T-helper 2 cell (primary cell): ENCODE results near the gene CAPN5.

Experiments used
- DNase-seq, 5 experiments: peaks; one replicate each; pipeline versions ENCODE4 v3.0.0 to v3.0.0-alpha.2; 2012 to 2022

The CAPN5 gene

GRCh38 chr11:77153276-77154185 lies 86.8 kb downstream of the CAPN5 start:
- DNase-seq: no peak

DNA sequence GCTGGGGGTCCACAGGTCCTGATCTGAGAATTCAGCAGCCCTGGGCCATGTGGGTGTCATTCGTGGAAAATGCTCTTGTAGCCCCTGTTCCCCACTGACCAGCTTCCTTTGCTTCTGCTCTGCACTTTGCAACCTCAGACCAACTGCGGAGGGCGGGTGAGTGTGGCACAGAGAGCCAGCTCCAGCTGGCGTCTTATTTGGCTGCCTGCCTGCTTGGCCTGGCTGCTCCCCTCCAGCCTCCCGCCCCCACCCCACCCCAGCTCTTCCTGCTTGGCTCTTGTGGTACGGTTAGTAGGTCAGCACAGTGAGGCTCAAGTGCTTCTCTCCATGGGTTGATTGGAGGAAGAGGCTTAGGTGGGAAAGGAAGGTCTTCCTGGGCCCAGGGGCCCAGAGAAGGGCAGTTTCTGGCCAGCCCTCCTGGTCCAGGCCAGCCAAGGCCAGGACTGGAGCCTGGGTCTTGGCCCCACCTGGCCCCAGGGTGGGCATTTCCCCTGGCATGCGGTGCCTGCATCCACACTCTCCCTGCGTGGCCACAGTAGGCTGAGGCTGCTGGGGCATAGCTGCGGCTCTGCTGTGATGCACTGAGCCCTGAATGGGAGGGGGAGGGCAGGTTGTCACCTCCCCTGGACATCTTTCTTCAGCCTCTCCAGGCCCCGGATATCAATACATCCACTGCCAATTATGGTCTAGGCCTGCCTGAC lies 87.8 kb downstream of the CAPN5 start:
- DNase-seq: no peak

GRCh38 chr11:77155082-77155475 lies 88.3 kb downstream of the CAPN5 start:
- no peak for DNase-seq

GRCh38 chr11:77155556-77156130 lies 88.9 kb downstream of the CAPN5 start:
- no peak for DNase-seq

GRCh38 chr11:77156396-77157195 lies 89.8 kb downstream of the CAPN5 start:
- no peak for DNase-seq

- no peak for DNase-seq
Measured at GRCh38 chr11:77158041-77158695, 91.4 kb downstream of the CAPN5 start.

GRCh38 chr11:77159219-77159936 lies 92.6 kb downstream of the CAPN5 start:
- DNase-seq: no peak

DNA sequence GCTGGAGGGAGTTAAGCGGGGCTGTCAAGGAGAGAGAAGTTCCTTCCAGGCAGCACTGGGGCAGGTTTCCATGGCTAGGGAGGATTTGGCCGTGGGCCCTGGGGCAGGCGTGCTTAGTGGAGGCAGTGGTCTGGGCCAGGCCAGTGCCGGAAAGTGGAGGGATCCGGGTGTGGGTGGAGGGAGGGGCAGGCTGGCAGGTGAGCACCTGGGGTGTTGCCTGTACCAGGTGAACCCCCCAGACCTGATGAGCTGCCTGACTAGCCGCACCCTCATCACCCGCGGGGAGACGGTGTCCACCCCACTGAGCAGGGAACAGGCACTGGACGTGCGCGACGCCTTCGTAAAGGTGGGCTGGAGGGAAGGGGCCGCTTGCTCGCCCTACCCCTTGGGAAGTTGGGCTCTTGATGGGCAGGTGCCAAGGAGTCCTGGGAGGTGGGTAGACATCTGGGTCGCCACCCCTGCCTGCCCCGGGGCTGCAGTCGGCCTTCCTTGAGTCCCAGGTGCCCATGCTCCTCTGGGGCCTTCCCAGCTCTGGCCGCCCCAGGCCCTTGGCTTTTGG lies 93.2 kb downstream of the CAPN5 start:
- DNase-seq: no peak

- DNase-seq: no peak
Measured at GRCh38 chr11:77163271-77163670, 96.5 kb downstream of the CAPN5 start.

DNA sequence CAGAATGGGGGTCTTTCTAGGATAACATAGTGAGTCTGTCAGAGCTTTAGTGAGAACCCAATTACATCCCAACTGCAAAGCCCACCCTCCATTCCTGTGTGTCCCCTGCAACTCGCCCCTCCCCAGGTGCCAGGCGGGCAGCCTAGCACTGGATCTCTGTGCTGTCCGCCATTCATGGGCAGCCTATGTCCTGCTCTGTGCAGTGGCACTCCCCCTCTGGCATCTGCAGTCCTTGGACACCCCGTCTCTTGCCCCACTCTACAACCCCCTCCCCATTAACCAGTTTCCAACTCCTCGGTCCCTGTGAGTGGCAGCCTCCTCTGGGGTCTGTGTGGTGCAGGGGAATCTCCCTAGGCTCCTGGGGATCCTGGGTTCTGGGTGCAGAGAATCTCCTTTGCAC lies 98.3 kb downstream of the CAPN5 start:
- DNase-seq: no peak

DNA sequence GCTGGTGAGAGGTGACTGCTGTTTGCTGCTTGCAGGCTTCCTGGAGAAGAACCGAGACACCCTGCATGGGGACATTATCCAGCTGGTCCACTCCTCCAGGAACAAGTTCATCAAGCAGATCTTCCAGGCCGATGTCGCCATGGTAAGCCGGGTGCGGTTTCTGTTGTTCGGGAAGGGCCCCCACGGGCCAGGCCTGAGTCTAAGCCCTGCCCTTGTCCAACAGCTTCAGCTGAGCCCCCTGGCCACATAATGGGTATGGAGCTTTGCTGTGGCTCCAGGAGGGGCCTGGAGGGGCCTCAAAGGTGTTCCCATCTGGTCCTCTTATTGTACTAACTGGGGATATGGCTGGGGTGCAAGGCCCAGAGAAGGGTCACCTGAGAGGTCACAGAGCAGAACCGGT lies 99.2 kb downstream of the CAPN5 start:
- DNase-seq: no peak

GRCh38 chr11:77167111-77167626 lies 100.4 kb downstream of the CAPN5 start:
- DNase-seq: no peak

GRCh38 chr11:77167791-77168190 lies 101.0 kb downstream of the CAPN5 start:
- DNase-seq: no peak

DNA sequence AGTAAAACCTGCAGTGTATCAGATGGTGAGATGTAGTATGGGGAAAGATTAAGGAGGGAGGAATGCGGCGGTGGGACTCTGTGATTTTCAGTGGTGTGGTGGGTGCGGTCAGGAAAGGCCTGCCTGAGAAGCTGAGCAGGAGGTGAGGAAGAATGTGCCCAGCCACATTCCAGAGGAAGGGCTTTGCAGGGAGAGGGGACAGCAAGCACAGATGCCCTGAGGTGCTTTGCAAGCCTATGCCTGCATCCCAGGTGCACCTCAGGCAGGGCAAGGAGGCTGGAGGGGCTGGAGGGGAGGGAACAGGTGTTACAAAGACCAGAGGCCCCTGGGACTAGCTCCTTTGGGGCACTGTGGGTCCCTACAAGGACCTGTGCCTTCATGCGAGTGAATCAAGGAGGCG lies 103.3 kb downstream of the CAPN5 start:
- DNase-seq: no peak

GRCh38 chr11:77171254-77171653 lies 104.5 kb downstream of the CAPN5 start:
- no peak for DNase-seq

DNA sequence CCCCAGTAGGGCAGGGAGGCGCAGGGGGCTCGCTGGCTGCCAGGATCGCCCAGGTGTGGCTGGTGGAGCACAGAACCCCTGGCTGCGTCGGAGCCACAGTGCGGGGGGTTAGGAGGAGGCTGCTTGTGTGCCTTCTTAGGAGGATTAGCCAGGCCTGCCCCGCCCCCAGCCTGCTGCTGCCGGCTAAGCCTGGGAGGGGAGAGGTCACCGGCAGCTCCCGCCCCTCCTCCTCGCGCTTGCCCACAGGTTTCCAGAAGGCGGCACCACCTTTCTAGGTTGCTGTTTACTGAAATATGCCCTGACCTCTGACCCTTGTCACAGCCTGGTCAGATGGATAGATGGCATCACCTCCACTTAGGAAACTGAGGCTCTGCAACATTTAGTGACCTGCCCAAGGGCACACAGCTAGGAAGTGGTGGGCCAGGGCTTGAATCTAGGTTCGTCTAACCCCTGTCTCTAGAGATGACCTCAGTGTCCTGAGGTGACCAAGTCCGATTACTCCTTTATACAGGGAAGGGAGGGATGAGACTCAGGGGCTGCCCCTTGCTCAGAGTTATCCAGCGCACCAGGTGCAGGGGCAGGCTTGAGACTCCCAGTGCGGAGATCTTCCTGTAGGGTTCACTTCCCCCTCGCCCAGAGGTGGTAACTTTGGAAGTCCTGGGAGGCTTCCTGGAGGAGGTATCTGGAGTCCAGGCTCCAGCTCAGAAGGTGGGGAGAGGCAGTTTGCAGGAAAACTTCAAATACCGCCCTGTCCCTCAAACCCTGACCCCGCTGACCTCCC lies 105.3 kb downstream of the CAPN5 start:
- DNase-seq: no peak

- DNase-seq: no peak
Measured at GRCh38 chr11:77172666-77172982, 105.9 kb downstream of the CAPN5 start.

- no peak for DNase-seq
Measured at GRCh38 chr11:77173494-77173893, 106.7 kb downstream of the CAPN5 start.

- no peak for DNase-seq
Measured at GRCh38 chr11:77174559-77174958, 107.8 kb downstream of the CAPN5 start.
